Measurements from ENCODE around the gene MT4. TPM values are rescaled to one million over a fixed set of nuclear protein-coding genes. Genes with fewer than 3 reads are reported as not detected.

MT4 gene
- total and polyA plus RNA-seq, 2 experiments from 2014 or later = not detected

GRCh38 chr16:56549744-56550385 is 15.0 kb upstream of the MT4 start:
- H3K4me1 ChIP-seq (ENCODE audit: insufficient read depth) = peaks cover 12% of the 10 kb centered on the region
- no peaks in the 10 kb centered on the region for H3K79me2 ChIP-seq (ENCODE audit: insufficient read depth)
- no peaks in the 10 kb centered on the region for H3K27me3 ChIP-seq (replicated peaks; ENCODE audit: insufficient read depth)
- TF ChIP-seq EZH2phosphoT487 (IDR thresholded peaks at IDR 0.05; ENCODE audit: insufficient read depth, low read depth) (no peak), EZH2 (IDR thresholded peaks at IDR 0.05; ENCODE audit: insufficient read depth, poor library complexity, severe bottlenecking) (no peak)
- peak; percentile 48 for DNase-seq
- whole genome bisulfite sequencing, 2 experiments (ENCODE audit: low coverage in 1 of 2, low lambda C conversion rate in 2 of 2, missing lambda C conversion rate in 2 of 2) = 81 to 85% methylated on average over 5 of the region's 5 CpGs
- no peaks in the 10 kb centered on the region for H3K9me2 ChIP-seq (ENCODE audit: insufficient read depth)
- in situ Hi-C loops (cut with MboI) = no loop called here
- no peaks in the 10 kb centered on the region for H3K9me3 ChIP-seq (ENCODE audit: low read depth)
- H3F3A ChIP-seq (ENCODE audit: insufficient read depth) = peaks cover 19% of the 10 kb centered on the region
- no peak overlapping the region for H2AFZ ChIP-seq
- H3K4me3 ChIP-seq = no peak overlapping the region
- no peak overlapping the region for H3K4me2 ChIP-seq (ENCODE audit: unreplicated experiment)
- no peak overlapping the region for H3K9ac ChIP-seq
- no peaks in the 10 kb centered on the region for H3K36me3 ChIP-seq (ENCODE audit: low read depth)
- H3K27ac ChIP-seq = no peak overlapping the region
- H4K20me1 ChIP-seq (ENCODE audit: insufficient read depth) = no peaks in the 10 kb centered on the region

GRCh38 chr16:56551796-56552738 is 12.8 kb upstream of the MT4 start:
- H3K9ac ChIP-seq = no peak overlapping the region
- no peak for DNase-seq
- TF ChIP-seq EZH2 (IDR thresholded peaks at IDR 0.05; ENCODE audit: insufficient read depth, poor library complexity, severe bottlenecking) (no peak), EZH2phosphoT487 (IDR thresholded peaks at IDR 0.05; ENCODE audit: insufficient read depth, low read depth) (no peak)
- H3K4me1 ChIP-seq (ENCODE audit: insufficient read depth) = peaks cover 12% of the 10 kb centered on the region
- H3K36me3 ChIP-seq (ENCODE audit: low read depth) = no peaks in the 10 kb centered on the region
- H3K27ac ChIP-seq = no peak overlapping the region
- no peaks in the 10 kb centered on the region for H3K27me3 ChIP-seq (replicated peaks; ENCODE audit: insufficient read depth)
- H3K4me3 ChIP-seq = no peak overlapping the region
- no peaks in the 10 kb centered on the region for H3K79me2 ChIP-seq (ENCODE audit: insufficient read depth)
- no peak overlapping the region for H3K4me2 ChIP-seq (ENCODE audit: unreplicated experiment)
- no peak overlapping the region for H2AFZ ChIP-seq
- 48 to 53% methylated on average over 11 of the region's 11 CpGs for WGBS, 2 experiments (ENCODE audit: low coverage in 1 of 2, low lambda C conversion rate in 2 of 2, missing lambda C conversion rate in 2 of 2)
- H3F3A ChIP-seq (ENCODE audit: insufficient read depth) = peaks cover 17% of the 10 kb centered on the region
- in situ Hi-C loops (cut with MboI) = no loop called here
- H4K20me1 ChIP-seq (ENCODE audit: insufficient read depth) = no peaks in the 10 kb centered on the region
- no peaks in the 10 kb centered on the region for H3K9me2 ChIP-seq (ENCODE audit: insufficient read depth)
- no peaks in the 10 kb centered on the region for H3K9me3 ChIP-seq (ENCODE audit: low read depth)

- H3K4me2 ChIP-seq (ENCODE audit: unreplicated experiment) = no peak overlapping the region
- in situ Hi-C loops (cut with MboI) = no loop called here
- TF ChIP-seq EZH2 (IDR thresholded peaks at IDR 0.05; ENCODE audit: insufficient read depth, poor library complexity, severe bottlenecking) (no peak), EZH2phosphoT487 (IDR thresholded peaks at IDR 0.05; ENCODE audit: insufficient read depth, low read depth) (no peak)
- DNase-seq = no peak
- H3K4me3 ChIP-seq = no peak overlapping the region
- 0 out of 2 replicates have a peak, but pooled peaks cover 7% of the 10 kb centered on the region for H3K4me1 ChIP-seq (ENCODE audit: insufficient read depth)
- H3K9ac ChIP-seq = no peak overlapping the region
- no peaks in the 10 kb centered on the region for H3K36me3 ChIP-seq (ENCODE audit: low read depth)
- no peaks in the 10 kb centered on the region for H3K9me3 ChIP-seq (ENCODE audit: low read depth)
- H2AFZ ChIP-seq = no peak overlapping the region
- H3K27ac ChIP-seq = no peak overlapping the region
- no peaks in the 10 kb centered on the region for H4K20me1 ChIP-seq (ENCODE audit: insufficient read depth)
- H3F3A ChIP-seq (ENCODE audit: insufficient read depth) = 0 out of 2 replicates have a peak, but pooled peaks cover 6% of the 10 kb centered on the region
- H3K9me2 ChIP-seq (ENCODE audit: insufficient read depth) = no peaks in the 10 kb centered on the region
- 82 to 90% methylated on average over 10 of the region's 10 CpGs for WGBS, 2 experiments (ENCODE audit: low coverage in 1 of 2, low lambda C conversion rate in 2 of 2, missing lambda C conversion rate in 2 of 2)
- no peaks in the 10 kb centered on the region for H3K79me2 ChIP-seq (ENCODE audit: insufficient read depth)
- H3K27me3 ChIP-seq (replicated peaks; ENCODE audit: insufficient read depth) = no peaks in the 10 kb centered on the region
Measured at GRCh38 chr16:56554441-56554840, 10.4 kb upstream of the MT4 start.

- Histone ChIP-seq H3K27ac (no peak overlapping the region), H2AFZ (no peak overlapping the region), H3K27me3 (replicated peaks; ENCODE audit: insufficient read depth) (no peaks in the 10 kb centered on the region), H3F3A (ENCODE audit: insufficient read depth) (no peaks in the 10 kb centered on the region), H3K9me2 (ENCODE audit: insufficient read depth) (no peaks in the 10 kb centered on the region), H3K79me2 (ENCODE audit: insufficient read depth) (no peaks in the 10 kb centered on the region), H3K4me3 (no peak overlapping the region), H4K20me1 (ENCODE audit: insufficient read depth) (no peaks in the 10 kb centered on the region), H3K9ac (no peak overlapping the region), H3K4me2 (ENCODE audit: unreplicated experiment) (peak overlapping the region; percentile 58), H3K4me1 (ENCODE audit: insufficient read depth) (0 out of 2 replicates have a peak, but pooled peaks cover 7% of the 10 kb centered on the region), H3K9me3 (ENCODE audit: low read depth) (no peaks in the 10 kb centered on the region), H3K36me3 (ENCODE audit: low read depth) (no peaks in the 10 kb centered on the region)
- WGBS, 2 experiments (ENCODE audit: low coverage in 1 of 2, low lambda C conversion rate in 2 of 2, missing lambda C conversion rate in 2 of 2) = 27 to 34% methylated on average over 8 of the region's 8 CpGs
- in situ Hi-C loops (cut with MboI) = no loop called here
- DNase-seq = peak; percentile 96
- no peak for TF ChIP-seq EZH2 (IDR thresholded peaks at IDR 0.05; ENCODE audit: insufficient read depth, poor library complexity, severe bottlenecking)
- no peak for TF ChIP-seq EZH2phosphoT487 (IDR thresholded peaks at IDR 0.05; ENCODE audit: insufficient read depth, low read depth)
Measured at GRCh38 chr16:56558024-56558747, 6.7 kb upstream of the MT4 start.
